ENCODE data around the gene KLHL41.

- no peak for TF ChIP-seq CTCF (conservative IDR thresholded peaks at IDR 0.05)
- no peak for TF ChIP-seq ZFX (IDR thresholded peaks at IDR 0.05)
Measured at GRCh38 chr2:169485650-169486138, 23.8 kb upstream of the KLHL41 start.
